D341Med (cell line): ENCODE measurements around the gene GJA5.

ENCODE experiments used
- DNase-seq: peaks from one replicate; pipeline ENCODE4 v3.0.0; 2012; ENCODE audit warnings: low spot score

The GJA5 gene

GRCh38 chr1:147729315-147729714 is 31.1 kb downstream of the GJA5 start:
- DNase-seq: no peak

- no peak for DNase-seq
Observed at GRCh38 chr1:147726168-147726567, 34.2 kb downstream of the GJA5 start.

GRCh38 chr1:147725685-147726084 is 34.7 kb downstream of the GJA5 start:
- DNase-seq: no peak

- peak; percentile 74 for DNase-seq
Observed at GRCh38 chr1:147723691-147724323, 36.6 kb downstream of the GJA5 start.

- DNase-seq: no peak
Observed at GRCh38 chr1:147722124-147722523, 38.3 kb downstream of the GJA5 start.

GRCh38 chr1:147721716-147722115 is 38.7 kb downstream of the GJA5 start:
- no peak for DNase-seq

- DNase-seq: no peak
Observed at GRCh38 chr1:147720557-147720956, 39.8 kb downstream of the GJA5 start.

GRCh38 chr1:147719711-147720225 is 40.6 kb downstream of the GJA5 start:
- DNase-seq: no peak

GRCh38 chr1:147719029-147719698 is 41.2 kb downstream of the GJA5 start:
- no peak for DNase-seq

- no peak for DNase-seq
Observed at GRCh38 chr1:147717706-147718097, 42.7 kb downstream of the GJA5 start.

- no peak for DNase-seq
Observed at GRCh38 chr1:147717051-147717705, 43.2 kb downstream of the GJA5 start.

- no peak for DNase-seq
Observed at GRCh38 chr1:147712605-147713004, 47.8 kb downstream of the GJA5 start.
